ENCODE measurements around the gene OTOG.

GRCh38 chr11:17611049-17611448 is 64.0 kb downstream of the OTOG start:
- TF ChIP-seq CTCF (IDR thresholded peaks at IDR 0.05): no peak
- no peak for TF ChIP-seq POLR2A (IDR thresholded peaks at IDR 0.05)

Measured in ovary (tissue), 3 donors.